RWPE1 (cell line): ENCODE data around the gene AP5B1.
A peak's percentile ranks its signal among the peaks of the same experiment; 100 is the strongest.

Source experiments
- CTCF ChIA-PET: fragments of 350-600 bp; sonication (Branson Sonifier 250); formaldehyde crosslinking; extraction: SDS; loops from one replicate; lab custom pipeline; 2021; lab: Yijun Ruan, JAX
- POLR2A ChIA-PET: fragments of 400-600 bp; formaldehyde crosslinking; extraction: SDS; loops from one replicate; lab custom pipeline; 2020; ENCODE audit warnings: antibody characterized with exemption; ENCODE audit not compliant: low non-redundant PET; lab: Yijun Ruan, JAX
- DNase-seq: peaks from one replicate; pipeline ENCODE4 v3.0.0; 2012; ENCODE audit warnings: low spot score
- H3K27ac ChIP-seq: fragments of 450-650 bp; 2 replicates; pipeline ENCODE4 v1.5.1; 2017
- CTCF ChIP-seq: fragments of 450-650 bp; conservative IDR thresholded peaks from 2 replicates; pipeline ENCODE4 v1.5.1; 2017; ENCODE audit warnings: low read depth, mild to moderate bottlenecking

AP5B1 gene

GRCh38 chr11:65778431-65778900, 2.3 kb downstream of the AP5B1 start:
- ChIA-PET POLR2A (interaction anchor here (1.0 kb wide), 2 partner anchors 12 to 14 kb away, joined by 3 to 4 read pairs; no protein-coding TSS in a partner anchor), CTCF (interaction anchor here (0.6 to 3.4 kb wide), 7 partner anchors 8 to 197 kb away, joined by 4 to 42 read pairs (median 21); partner anchors contain the start of genes KAT5 and RNASEH2C)
- no peak for DNase-seq

GRCh38 chr11:65777821-65778361, 2.9 kb downstream of the AP5B1 start:
- DNase-seq = no peak
- no peak for TF ChIP-seq CTCF
- H3K27ac ChIP-seq = peak overlapping the region; percentile 38
- POLR2A ChIA-PET = no interaction called here
- CTCF ChIA-PET = interaction anchor here (0.6 to 3.4 kb wide), 3 partner anchors 13 to 1645 kb away, joined by 3 to 42 read pairs (median 37); no protein-coding TSS in a partner anchor

More at GRCh38 chr11:65778431-65778900, 2.3 kb downstream of the AP5B1 start:
- peak overlapping the region; percentile 76; the same call in 1 of the 2 replicates for H3K27ac ChIP-seq
- no peak for TF ChIP-seq CTCF

DNA sequence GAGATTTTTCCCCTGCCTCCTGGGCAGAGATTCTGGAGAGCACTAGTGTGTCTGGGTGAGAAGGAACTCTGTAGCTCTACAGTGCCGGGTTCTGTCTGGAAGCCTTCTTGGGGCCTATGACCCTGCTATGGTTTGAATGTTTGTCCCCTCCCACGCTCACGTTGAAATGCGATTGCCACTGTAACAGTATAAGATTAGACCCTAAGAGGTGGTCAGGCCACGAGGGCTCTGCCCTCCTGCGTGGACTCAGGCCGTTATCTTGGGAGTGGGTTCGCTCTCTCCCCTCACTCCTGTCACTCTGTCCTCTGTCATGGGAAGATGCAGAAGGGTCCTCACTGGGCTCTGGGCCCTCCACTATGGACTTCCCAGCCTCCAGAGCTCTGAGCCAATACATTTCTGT, 3.5 kb downstream of the AP5B1 start:
- POLR2A ChIA-PET = no interaction called here
- peak overlapping the region; percentile 38 for H3K27ac ChIP-seq
- DNase-seq = no peak
- CTCF ChIA-PET = interaction anchor here (0.6 to 3.4 kb wide), 3 partner anchors 14 to 1646 kb away, joined by 3 to 42 read pairs (median 4); partner anchors contain the start of gene ZNHIT2
- TF ChIP-seq CTCF = no peak

DNA sequence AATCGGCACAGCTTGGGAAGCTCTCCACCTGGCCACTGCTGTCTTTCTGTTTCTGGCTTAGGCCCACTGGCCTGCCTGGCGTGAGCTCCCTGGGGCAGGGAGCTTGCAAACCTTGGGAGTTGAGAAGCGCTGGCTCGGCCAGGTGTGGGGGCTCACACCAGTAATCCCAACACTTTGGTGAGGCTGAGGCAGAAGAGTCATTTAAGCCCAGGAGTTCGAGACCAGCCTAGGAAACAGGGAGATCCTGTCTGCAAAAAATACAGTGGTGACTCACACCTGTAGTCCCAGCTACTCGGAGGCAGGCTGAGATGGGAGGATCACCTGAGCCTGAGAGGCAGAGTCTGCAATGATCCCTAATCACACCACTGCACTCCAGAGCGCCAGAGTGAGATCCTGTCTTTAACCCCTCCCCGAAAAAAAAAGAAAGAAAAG, 4.0 kb downstream of the AP5B1 start:
- ChIA-PET CTCF (interaction anchor here (0.6 to 0.7 kb wide), 2 partner anchors 42 to 659 kb away, joined by 3 to 4 read pairs; partner anchors contain the start of gene ZNHIT2), POLR2A (no interaction called here)
- H3K27ac ChIP-seq = peak overlapping the region; percentile 38
- no peak for TF ChIP-seq CTCF
- DNase-seq = no peak

- ChIA-PET POLR2A (no interaction called here), CTCF (interaction anchor here (0.7 to 1.6 kb wide), 2 partner anchors 11 to 43 kb away, joined by 3 to 8 read pairs; no protein-coding TSS in a partner anchor)
- TF ChIP-seq CTCF = no peak
- peak overlapping the region; percentile 38 for H3K27ac ChIP-seq
- DNase-seq = no peak
These were observed 4.6 kb downstream of the AP5B1 start for GRCh38 chr11:65776196-65776595.

DNA sequence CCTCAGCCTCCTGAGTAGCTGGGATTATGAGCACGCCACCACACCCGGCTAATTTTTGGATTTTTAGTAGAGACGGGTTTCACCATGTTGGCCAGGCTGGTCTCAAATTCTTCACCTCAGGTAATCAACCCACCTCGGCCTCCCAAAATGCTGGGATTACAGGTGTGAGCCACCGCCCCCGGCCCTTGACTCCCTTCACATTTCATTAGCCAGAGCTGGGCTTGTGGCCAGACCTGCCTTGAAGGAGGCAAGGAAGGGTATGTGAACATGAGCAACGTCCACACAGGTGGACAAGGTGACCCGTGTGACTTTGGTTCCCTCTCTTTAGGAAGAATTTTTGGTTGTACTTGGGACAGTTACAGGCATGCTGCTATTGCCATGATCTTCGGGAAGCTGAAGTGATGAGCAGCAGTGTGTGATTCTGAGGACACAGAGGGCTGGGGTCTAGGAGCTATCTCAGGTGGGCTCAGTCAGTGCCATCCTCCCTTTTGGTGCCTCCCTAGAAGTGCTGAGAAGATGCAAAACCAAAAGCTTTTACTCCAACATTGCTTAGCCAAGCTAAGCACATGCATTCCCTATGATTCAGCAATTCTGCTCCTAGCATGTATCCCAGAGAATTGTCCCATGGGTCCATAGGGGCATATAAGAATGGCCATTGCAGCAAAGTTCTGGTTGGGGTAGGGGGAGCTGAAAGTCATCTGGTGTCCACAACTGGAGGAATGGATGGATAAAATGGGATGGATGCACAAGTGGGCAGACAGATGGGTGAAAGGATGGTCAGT, 6.1 kb downstream of the AP5B1 start:
- POLR2A ChIA-PET = interaction anchor here (0.5 to 0.6 kb wide), 2 partner anchors 27 to 148 kb away, joined by 3 to 12 read pairs; no protein-coding TSS in a partner anchor
- 0 out of 2 replicates have a peak overlapping the region, but pooled peaks have one; percentile 8 for H3K27ac ChIP-seq
- no peak for DNase-seq
- TF ChIP-seq CTCF = no peak
- CTCF ChIA-PET = interaction anchor here (1.6 kb wide), 1 partner anchor 10 kb away, joined by 8 read pairs; no protein-coding TSS in a partner anchor
